ENCODE results near the gene PNPLA7.

DNA sequence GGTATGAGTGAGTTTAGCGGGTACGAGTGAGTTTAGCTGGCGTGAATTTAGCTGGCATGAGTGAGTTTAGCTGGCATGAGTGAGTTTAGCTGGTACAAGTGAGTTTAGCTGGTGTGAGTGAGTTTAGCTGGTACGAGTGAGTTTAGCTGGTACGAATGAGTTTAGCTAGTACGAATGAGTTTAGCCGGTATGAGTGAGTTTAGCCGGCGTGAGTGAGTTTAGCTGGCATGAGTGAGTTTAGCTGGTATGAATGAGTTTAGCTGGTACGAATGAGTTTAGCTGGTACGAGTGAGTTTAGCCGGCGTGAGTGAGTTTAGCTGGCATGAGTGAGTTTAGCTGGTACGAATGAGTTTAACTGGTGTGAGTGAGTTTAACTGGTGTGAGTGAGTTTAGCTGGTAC, 41.0 kb downstream of the PNPLA7 start:
- TF ChIP-seq CTCF (tag by site-specific recombination; IDR thresholded peaks at IDR 0.05) (no peak), ZNF623 (tag by site-specific recombination; IDR thresholded peaks at IDR 0.05) (no peak), YY1 (tag by site-specific recombination; IDR thresholded peaks at IDR 0.05) (no peak), ZNF302 (tag by site-specific recombination; IDR thresholded peaks at IDR 0.05; ENCODE audit: low read depth) (no peak), ZNF768 (tag by site-specific recombination; IDR thresholded peaks at IDR 0.05) (no peak), ZBTB7A (tag by site-specific recombination; IDR thresholded peaks at IDR 0.05; ENCODE audit: low read depth) (no peak), TRIM28 (IDR thresholded peaks at IDR 0.05; ENCODE audit: borderline replicate concordance, low read length) (no peak), PBX3 (CRISPR knock-in tag; IDR thresholded peaks at IDR 0.05) (no peak), ZNF830 (tag by site-specific recombination; IDR thresholded peaks at IDR 0.05; ENCODE audit: low read depth) (no peak), KLF16 (tag by site-specific recombination; IDR thresholded peaks at IDR 0.05) (no peak), ZNF274 (IDR thresholded peaks at IDR 0.05; ENCODE audit: low read length) (no peak), ZNF274 (tag by site-specific recombination; IDR thresholded peaks at IDR 0.05; ENCODE audit: borderline replicate concordance) (no peak), ZNF518A (tag by site-specific recombination; conservative IDR thresholded peaks at IDR 0.05; ENCODE audit: low read depth) (no peak), SCRT1 (tag by site-specific recombination; IDR thresholded peaks at IDR 0.05; ENCODE audit: borderline replicate concordance) (no peak)
- TF ChIP-seq, protein P1, sequence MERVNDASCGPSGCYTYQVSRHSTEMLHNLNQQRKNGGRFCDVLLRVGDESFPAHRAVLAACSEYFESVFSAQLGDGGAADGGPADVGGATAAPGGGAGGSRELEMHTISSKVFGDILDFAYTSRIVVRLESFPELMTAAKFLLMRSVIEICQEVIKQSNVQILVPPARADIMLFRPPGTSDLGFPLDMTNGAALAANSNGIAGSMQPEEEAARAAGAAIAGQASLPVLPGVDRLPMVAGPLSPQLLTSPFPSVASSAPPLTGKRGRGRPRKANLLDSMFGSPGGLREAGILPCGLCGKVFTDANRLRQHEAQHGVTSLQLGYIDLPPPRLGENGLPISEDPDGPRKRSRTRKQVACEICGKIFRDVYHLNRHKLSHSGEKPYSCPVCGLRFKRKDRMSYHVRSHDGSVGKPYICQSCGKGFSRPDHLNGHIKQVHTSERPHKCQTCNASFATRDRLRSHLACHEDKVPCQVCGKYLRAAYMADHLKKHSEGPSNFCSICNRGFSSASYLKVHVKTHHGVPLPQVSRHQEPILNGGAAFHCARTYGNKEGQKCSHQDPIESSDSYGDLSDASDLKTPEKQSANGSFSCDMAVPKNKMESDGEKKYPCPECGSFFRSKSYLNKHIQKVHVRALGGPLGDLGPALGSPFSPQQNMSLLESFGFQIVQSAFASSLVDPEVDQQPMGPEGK (tag by site-specific recombination; IDR thresholded peaks at IDR 0.05) = no peak

All from HEK293 (cell line).